ENCODE data around the gene NRG3.

The NRG3 gene

GRCh38 chr10:82394122-82394521 is 519.1 kb downstream of the NRG3 start:
- DNase-seq (ENCODE audit: low read depth), result no peak

- DNase-seq (ENCODE audit: low read depth), result no peak
Measured at GRCh38 chr10:82394987-82395386, 520.0 kb downstream of the NRG3 start.

- DNase-seq (ENCODE audit: low read depth), result no peak
Measured at GRCh38 chr10:82396886-82397285, 521.9 kb downstream of the NRG3 start.

- no peak for DNase-seq (ENCODE audit: low read depth)
Measured at GRCh38 chr10:82397854-82398253, 522.9 kb downstream of the NRG3 start.

GRCh38 chr10:82399850-82400249 is 524.9 kb downstream of the NRG3 start:
- no peak for DNase-seq (ENCODE audit: low read depth)

GRCh38 chr10:82400841-82401240 is 525.8 kb downstream of the NRG3 start:
- DNase-seq (ENCODE audit: low read depth), result no peak

- DNase-seq (ENCODE audit: low read depth), result no peak
Measured at GRCh38 chr10:82402906-82403401, 528.0 kb downstream of the NRG3 start.

GRCh38 chr10:82409671-82410070 is 534.7 kb downstream of the NRG3 start:
- no peak for DNase-seq (ENCODE audit: low read depth)

- DNase-seq (ENCODE audit: low read depth), result no peak
Measured at GRCh38 chr10:82411416-82411815, 536.4 kb downstream of the NRG3 start.

GRCh38 chr10:82420001-82420400 is 545.0 kb downstream of the NRG3 start:
- DNase-seq (ENCODE audit: low read depth), result no peak

GRCh38 chr10:82429302-82429701 is 554.3 kb downstream of the NRG3 start:
- no peak for DNase-seq (ENCODE audit: low read depth)

- DNase-seq (ENCODE audit: low read depth), result no peak
Measured at GRCh38 chr10:82438277-82438676, 563.3 kb downstream of the NRG3 start.

GRCh38 chr10:82440775-82441174 is 565.8 kb downstream of the NRG3 start:
- no peak for DNase-seq (ENCODE audit: low read depth)

GRCh38 chr10:82452046-82452445 is 577.1 kb downstream of the NRG3 start:
- no peak for DNase-seq (ENCODE audit: low read depth)

GRCh38 chr10:82452676-82453075 is 577.7 kb downstream of the NRG3 start:
- DNase-seq (ENCODE audit: low read depth), result no peak

- no peak for DNase-seq (ENCODE audit: low read depth)
Measured at GRCh38 chr10:82453678-82454293, 578.8 kb downstream of the NRG3 start.

- DNase-seq (ENCODE audit: low read depth), result no peak
Measured at GRCh38 chr10:82462910-82463551, 588.0 kb downstream of the NRG3 start.

GRCh38 chr10:82463614-82464013 is 588.6 kb downstream of the NRG3 start:
- no peak for DNase-seq (ENCODE audit: low read depth)

GRCh38 chr10:82464191-82464818 is 589.3 kb downstream of the NRG3 start:
- DNase-seq (ENCODE audit: low read depth), result no peak

- DNase-seq (ENCODE audit: low read depth), result no peak
Measured at GRCh38 chr10:82464966-82465365, 590.0 kb downstream of the NRG3 start.

- DNase-seq (ENCODE audit: low read depth), result no peak
Measured at GRCh38 chr10:82468453-82468852, 593.5 kb downstream of the NRG3 start.

- no peak for DNase-seq (ENCODE audit: low read depth)
Measured at GRCh38 chr10:82472406-82473335, 597.7 kb downstream of the NRG3 start.

All from ELR (cell line).